HepG2 (cell line): Measurements from ENCODE around the gene VSNL1. TPM values are rescaled to one million over a fixed set of nuclear protein-coding genes. Genes with fewer than 3 reads are reported as not detected.

ENCODE experiments used
- AHDC1 ChIP-seq: sonication (generic); formaldehyde crosslinking; IDR thresholded peaks from 2 replicates; pipeline ENCODE4 v1.5.1; 2020; ENCODE audit warnings: mild to moderate bottlenecking, missing genetic modification reagents, borderline replicate concordance
- CSRNP1 ChIP-seq: sonication (generic); formaldehyde crosslinking; IDR thresholded peaks from 2 replicates; pipeline ENCODE4 v1.8.1; 2023; ENCODE audit warnings: mild to moderate bottlenecking, missing genetic modification reagents
- JUND ChIP-seq: sonication (generic); formaldehyde crosslinking; IDR thresholded peaks from 2 replicates; pipeline ENCODE4 v1.8.0; 2022; ENCODE audit warnings: mild to moderate bottlenecking, missing genetic modification reagents
- MLLT10 ChIP-seq: sonication (generic); formaldehyde crosslinking; IDR thresholded peaks from 2 replicates; pipeline ENCODE4 v1.4.0; 2020; ENCODE audit warnings: missing genetic modification reagents
- PHF5A ChIP-seq: IDR thresholded peaks from one replicate; pipeline ENCODE4 v1.6.1; 2018; ENCODE audit warnings: low read depth, missing genetic modification reagents; ENCODE audit not compliant: unreplicated experiment
- RCOR2 ChIP-seq: IDR thresholded peaks from 2 replicates; pipeline ENCODE4 v1.6.1; 2016; ENCODE audit warnings: missing biosample characterization, missing genetic modification reagents
- TOE1 ChIP-seq: sonication (generic); formaldehyde crosslinking; IDR thresholded peaks from 2 replicates; pipeline ENCODE4 v1.4.0; 2020; ENCODE audit warnings: mild to moderate bottlenecking, missing genetic modification reagents
- ZHX1 ChIP-seq: sonication (generic); formaldehyde crosslinking; IDR thresholded peaks from 2 replicates; pipeline ENCODE4 v1.8.1; 2022; ENCODE audit warnings: low read depth, mild to moderate bottlenecking, missing genetic modification reagents
- ZNF275 ChIP-seq: sonication (generic); formaldehyde crosslinking; IDR thresholded peaks from 2 replicates; pipeline ENCODE4 v1.8.0; 2022; ENCODE audit warnings: missing genetic modification reagents, mild to moderate bottlenecking, inconsistent platforms, borderline replicate concordance
- ZNF280B ChIP-seq: sonication (generic); formaldehyde crosslinking; IDR thresholded peaks from 2 replicates; pipeline ENCODE4 v1.5.0; 2020; ENCODE audit warnings: missing genetic modification reagents, mild to moderate bottlenecking, borderline replicate concordance
- ZNF576 ChIP-seq: sonication (generic); formaldehyde crosslinking; IDR thresholded peaks from 2 replicates; pipeline ENCODE4 v1.4.0; 2020; ENCODE audit warnings: mild to moderate bottlenecking, missing genetic modification reagents
- ZSCAN20 ChIP-seq: sonication (generic); formaldehyde crosslinking; IDR thresholded peaks from 2 replicates; pipeline ENCODE4 v1.4.0; 2020; ENCODE audit warnings: missing genetic modification reagents, mild to moderate bottlenecking, borderline replicate concordance
- polyA plus RNA-seq, 8 experiments: library from polyadenylated mRNA; depleted of rRNA in 3 of 8; stranded (reverse) in 7 of 8; unstranded in 1 of 8; fragments of >200 nt; fragmentation: Illumina TruSeq in 4 of 8; extraction: Trizol in 4 of 8; gene quantifications; 2 replicates each; pipeline versions ENCODE4 v1.2.1 to v1.2.3, GENCODE V29; 2011 to 2016; ENCODE audit warnings: low read depth in 4 of 8, missing spikeins in 1 of 8, mixed read lengths in 1 of 8; ENCODE audit not compliant: insufficient read depth in 1 of 8
- total RNA-seq, 5 experiments: library from RNA; depleted of rRNA; stranded (reverse); fragments of >200 nt; fragmentation: Illumina TruSeq; extraction: Trizol; gene quantifications; 2 replicates each; pipeline ENCODE4 v1.2.3, GENCODE V29; 2016; ENCODE audit warnings: low read depth in 1 of 5

Gene VSNL1
- total and polyA plus RNA-seq, 2 of the 13 experiments (the other 11 are each of a cell fraction or from before 2014, with no cell fraction given), result 63.2 to 95.9 TPM

GRCh38 chr2:17538844-17539554, 1.5 kb upstream of the VSNL1 start (continued):
- TF ChIP-seq CSRNP1 (CRISPR knock-in tag) (peak; percentile 78), ZHX1 (CRISPR knock-in tag) (no peak), AHDC1 (CRISPR knock-in tag) (peak; percentile 63), JUND (CRISPR knock-in tag) (peak; percentile 74; the same call in 1 of the 2 replicates), ZNF280B (no peak; the same call in 1 of the 2 replicates), RCOR2 (CRISPR knock-in tag) (no peak), PHF5A (CRISPR knock-in tag) (no peak), TOE1 (no peak), MLLT10 (CRISPR knock-in tag) (no peak), ZNF576 (CRISPR knock-in tag) (no peak), ZSCAN20 (CRISPR knock-in tag) (peak; percentile 99), ZNF275 (CRISPR knock-in tag) (peak; percentile 85; the same call in 1 of the 2 replicates)
